Left cardiac atrium (tissue), 4 donors: ENCODE data around the gene FOXO6. TPM values are rescaled to one million over a fixed set of nuclear protein-coding genes. Genes with fewer than 3 reads are reported as not detected.

Experiments used
- ATAC-seq, 2 donors: fragments of 200-7000 bp; cut with Tn5 transposase; one replicate each; pipeline ENCODE4 v1.9.1; 2020; ENCODE audit warnings: mild to moderate bottlenecking in 2 of 2, moderate library complexity in 2 of 2
- DNase-seq: peaks from one replicate; pipeline ENCODE4 v3.0.0-alpha.2; 2020
- intact Hi-C, 2 donors: fragments of 100-400 bp; cut with DNase I; formaldehyde crosslinking; loops; one replicate each; pipeline versions ENCODE4 v1.14.1 to v1.15.1; 2022 to 2023
- long read RNA-seq: library from polyadenylated mRNA; unstranded; transcript quantifications from one replicate; pipeline ENCODE4 v2.0.0, GENCODE V29; 2021
- total RNA-seq, 2 donors: library from RNA; stranded (reverse); fragmentation: NEBNext Ultra II Directional; extraction: Animal tissue kit (Norgen Biotek cat#: 25700); gene quantifications; one replicate each; pipeline ENCODE4 v1.2.1, GENCODE V29; 2021
- donor health status: DM: no; HTN: yes; CAD: no.
- donor health status: DM: no; HTN: yes; CAD: no; lungs with severe emphysema.
- donor health status: DM: yes; HTN: yes; CAD: no.
- donor health status: Dilated cardiomyopathy.

The FOXO6 gene
- total RNA-seq: 1 to 10 TPM; 1.8 to 2.9 TPM
- long read RNA-seq: 0 reads

DNA sequence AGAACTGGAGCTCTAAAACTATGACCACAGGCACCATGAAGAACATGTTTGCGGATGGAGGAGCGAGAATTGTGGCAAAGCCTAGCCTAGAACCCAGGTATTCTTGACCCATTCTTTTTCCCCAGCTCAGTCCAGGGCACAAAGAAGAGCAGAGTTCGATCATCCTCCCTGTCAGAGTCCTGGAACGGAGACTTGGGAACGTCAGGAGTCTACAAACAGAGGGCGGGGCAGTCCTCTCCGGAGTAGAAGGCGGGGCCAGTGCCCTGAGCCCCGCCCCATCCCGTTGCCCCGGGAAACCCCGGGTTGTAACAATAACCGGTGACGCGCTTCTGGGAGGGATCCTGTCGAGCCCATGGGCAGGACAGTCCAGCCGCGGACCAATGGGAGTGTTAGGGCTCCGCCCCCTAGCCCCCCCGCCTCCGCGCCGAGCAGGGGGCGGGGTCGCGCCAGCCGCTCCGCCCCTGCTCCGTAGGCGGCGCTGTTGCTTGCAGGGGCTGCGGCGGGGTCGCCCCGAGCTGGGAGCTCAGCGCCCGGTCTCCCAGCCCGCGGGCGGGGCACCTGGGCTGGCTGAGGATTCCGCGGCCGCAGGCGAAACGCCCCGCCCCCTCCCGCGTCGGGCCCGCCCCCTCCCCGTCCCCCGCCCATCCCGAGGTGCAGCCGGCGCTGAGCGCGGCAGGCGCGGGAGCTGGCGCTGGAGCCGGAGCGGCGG is at the start of gene FOXO6:
Gene FOXO6 (plus strand): TSS at position 649 of the 709 bp plus-strand sequence.
- ATAC-seq (peak; percentile 91 to 92), DNase-seq (peak; percentile 99)
- intact Hi-C loops: no loop called here

DNA sequence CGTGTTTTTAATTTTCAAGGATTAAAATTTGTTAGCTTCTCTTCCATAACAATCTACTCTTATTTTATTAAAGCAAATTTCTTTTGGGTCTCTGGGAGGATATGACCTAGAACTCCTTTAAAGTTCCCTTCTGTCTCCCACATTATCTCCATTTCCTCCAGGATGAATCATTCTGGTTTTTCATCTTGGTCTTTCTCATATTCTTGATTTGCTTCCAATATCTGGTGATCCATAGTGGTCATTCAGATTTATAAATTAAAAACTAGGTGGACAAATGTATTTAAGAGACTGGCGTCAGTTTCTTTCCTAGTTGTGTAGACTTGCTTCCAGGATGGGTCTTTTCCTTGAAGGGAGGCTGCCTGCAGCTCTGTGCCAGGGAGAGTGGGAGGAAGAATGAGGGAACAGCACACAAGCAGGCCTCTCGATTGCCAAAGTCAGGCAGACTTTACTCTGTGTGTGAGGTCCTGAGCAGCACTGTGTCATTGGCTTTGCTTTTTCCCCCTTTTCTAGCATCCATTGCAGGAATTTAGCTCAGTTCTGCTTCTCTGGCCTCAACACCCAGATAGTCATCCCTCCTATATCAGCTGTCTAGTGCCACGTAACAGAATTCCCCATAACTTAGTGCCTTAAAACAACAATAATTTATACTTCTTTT is 48.1 kb upstream of the FOXO6 start:
- DNase-seq: no peak
- ATAC-seq: peak; percentile 53 to 79
- intact Hi-C loops: no loop called here

DNA sequence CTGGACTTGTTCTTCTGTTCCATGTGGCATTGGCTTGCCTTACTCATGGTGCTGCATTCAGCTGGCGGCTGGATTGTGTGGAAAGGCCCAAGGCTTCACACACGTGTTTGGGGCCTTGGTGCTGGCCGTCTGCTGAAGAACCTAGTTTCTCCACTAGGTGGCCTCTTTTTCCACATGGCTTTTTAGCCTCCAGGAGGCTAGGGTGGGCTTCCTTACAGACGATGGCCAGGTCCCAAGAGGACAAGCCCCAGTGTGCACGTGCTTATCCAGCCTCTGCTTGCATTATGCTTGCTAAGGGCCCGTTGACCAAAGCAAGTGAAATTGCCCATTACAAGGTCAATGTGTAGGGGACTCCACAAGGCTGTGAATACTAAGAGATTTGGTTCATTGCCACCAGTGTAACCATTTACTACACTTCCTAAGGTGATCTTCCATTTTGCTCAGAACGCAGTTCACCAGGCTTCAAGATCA is 47.5 kb upstream of the FOXO6 start:
- DNase-seq (peak; percentile 40), ATAC-seq (peak in 1 of 2 donors; percentile 54)
- intact Hi-C loops: no loop called here

DNA sequence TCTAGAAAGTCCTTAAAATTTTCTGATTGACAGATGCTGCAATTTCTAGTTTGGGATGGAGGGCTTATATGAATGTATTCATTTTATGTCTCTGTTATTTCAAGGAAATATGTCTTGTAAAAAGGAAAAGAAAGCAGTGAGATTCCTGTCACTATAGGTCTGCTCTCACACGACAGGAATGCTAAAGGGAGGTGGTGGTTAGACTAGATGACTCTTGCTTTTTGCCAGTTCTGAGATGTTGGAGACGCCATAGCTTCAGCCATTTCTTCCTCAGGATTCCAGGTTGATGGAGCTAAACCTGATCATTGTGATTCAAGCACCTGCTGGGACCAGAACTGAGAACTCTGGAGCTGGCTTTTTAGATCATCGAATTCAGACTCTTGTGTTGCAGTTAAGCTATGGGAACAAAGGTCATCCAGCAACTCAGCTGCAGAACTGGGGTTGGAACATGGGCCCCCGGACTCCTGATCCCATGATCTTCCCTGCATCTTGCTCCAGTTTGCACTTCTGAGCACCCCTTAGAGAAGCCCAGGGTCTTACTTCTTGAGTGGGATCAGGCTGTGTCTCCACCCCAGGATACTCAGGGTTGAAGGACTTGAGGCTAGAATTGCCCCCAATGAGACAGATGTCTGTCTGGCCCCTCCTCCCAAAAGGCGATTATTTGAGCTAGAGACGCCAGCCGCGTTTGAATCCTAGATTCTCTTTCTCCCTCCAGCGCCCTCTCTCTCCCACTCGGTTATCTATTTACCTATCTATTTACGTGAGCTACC is 46.7 kb upstream of the FOXO6 start:
- intact Hi-C loops: no loop called here
- ATAC-seq (no peak), DNase-seq (no peak)

DNA sequence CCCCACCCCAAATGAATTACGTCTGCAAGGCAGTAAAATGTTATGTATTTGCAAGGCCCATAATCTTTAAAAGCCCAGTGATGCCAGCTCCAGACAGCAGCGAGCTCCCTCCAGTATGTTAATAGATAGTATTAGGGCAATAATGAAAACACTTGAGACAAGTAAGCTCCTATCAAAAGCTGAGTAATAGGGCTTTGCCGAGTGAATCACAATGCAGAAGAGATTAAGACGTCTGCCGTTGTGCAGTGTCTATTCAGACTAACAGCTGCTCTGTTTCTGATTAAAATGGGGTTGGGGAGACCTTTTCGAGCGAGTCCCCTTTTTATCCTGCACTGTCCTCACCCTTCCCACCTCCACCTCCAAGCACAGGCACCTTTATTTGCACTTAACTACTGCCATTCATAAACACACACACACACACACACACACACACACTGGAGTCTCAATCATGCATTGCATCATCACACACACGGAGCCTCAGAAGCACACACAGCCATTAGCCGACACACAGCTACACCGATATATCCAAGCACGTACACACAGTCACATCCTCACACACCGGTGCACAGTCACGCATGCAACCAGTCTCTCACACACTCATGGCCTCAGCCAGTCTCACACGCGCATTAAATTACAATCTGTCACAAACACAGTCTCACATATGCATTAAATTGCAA is 46.0 kb upstream of the FOXO6 start:
- DNase-seq: no peak
- peak in 1 of 2 donors; percentile 45 for ATAC-seq
- intact Hi-C loops: no loop called here

DNA sequence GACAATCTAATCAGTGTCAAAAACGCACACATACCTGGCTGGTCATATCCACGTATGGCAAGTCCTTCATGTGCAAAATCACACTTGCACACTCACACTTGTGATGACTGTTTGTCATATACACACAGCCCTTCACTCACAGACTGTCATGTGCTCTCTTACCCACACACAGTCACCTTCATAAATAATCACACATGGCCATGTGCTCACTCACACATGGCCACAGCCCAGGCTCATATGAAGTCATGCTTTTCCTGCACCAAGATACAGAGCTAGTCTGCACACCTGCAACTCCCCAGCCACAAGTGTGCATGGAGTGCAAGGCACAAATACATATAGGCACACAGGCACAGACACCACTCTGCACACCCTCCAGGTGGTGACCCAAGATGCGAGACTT is 45.4 kb upstream of the FOXO6 start:
- intact Hi-C loops: no loop called here
- ATAC-seq (no peak), DNase-seq (no peak)

DNA sequence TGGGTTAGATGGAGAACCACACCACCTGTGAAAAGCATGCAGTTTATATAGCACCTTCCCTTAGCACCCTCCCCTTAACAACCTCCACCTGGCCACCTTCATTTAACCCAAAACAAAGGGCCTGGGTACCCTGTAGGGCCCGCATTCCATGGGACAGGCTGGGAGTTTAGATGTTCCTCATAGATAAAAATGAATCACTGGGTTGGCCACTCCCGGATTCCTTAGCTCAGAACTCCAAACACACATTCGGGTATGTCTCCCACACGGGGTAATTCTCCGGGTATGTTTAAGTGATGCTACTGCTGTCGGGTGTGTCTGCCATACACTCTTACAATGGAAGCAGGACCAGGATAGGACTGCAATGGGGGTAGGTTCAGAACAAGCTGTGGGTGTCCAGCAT is 43.9 kb upstream of the FOXO6 start:
- DNase-seq: no peak
- no peak for ATAC-seq
- intact Hi-C loops: no loop called here

DNA sequence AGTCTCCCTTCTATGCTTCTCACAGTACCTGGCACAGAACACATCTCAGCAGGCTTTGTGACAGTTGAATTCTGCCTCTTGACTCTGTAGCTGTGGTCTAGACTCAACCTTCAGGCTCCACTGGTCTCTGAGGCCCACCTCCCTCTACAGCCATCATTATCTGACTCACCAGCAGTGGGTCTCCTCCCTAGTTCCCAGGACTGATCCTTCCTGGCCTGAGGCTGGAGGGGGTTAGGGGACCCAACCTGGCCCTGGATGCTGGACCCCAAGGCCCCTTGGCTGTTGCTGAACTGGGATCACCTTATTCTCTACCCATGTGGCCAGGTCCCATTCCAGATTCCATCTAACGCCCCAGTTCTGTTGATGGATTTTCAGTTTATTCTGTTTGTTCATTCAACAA is 43.1 kb upstream of the FOXO6 start:
- intact Hi-C loops: no loop called here
- DNase-seq: no peak
- no peak for ATAC-seq

DNA sequence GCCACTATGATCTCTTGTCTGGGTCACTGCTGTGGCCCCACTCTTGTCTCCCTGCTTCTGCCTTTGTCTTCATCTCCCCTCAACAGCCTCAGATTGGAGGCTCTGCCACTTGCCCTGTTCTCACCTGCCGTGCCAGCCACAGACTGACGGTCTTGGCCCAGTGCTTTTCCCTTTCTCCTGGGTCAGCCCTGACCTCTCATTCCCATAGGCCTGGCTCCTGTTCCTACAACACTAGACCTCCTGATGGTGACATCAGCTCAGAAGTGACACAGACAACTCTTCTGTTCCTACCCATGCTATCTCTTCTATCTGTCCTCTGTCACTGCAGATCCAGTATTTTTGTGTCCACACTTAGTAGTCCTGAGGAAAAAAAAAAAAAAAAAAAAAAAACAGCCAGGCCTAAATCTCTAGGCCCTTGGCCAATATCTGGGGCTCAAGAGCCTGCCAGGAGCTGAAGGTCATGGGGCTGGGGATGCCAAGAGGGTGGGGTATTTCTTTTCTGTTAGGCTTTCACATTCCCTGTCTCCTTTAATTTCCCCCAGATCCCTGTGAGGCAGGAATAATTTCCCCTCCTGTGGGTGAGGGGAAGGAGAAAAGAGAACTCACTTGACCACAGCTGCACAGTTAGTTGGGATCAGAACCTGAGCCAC is 42.0 kb upstream of the FOXO6 start:
- intact Hi-C loops: no loop called here
- ATAC-seq: peak; percentile 39 to 60
- DNase-seq: no peak

DNA sequence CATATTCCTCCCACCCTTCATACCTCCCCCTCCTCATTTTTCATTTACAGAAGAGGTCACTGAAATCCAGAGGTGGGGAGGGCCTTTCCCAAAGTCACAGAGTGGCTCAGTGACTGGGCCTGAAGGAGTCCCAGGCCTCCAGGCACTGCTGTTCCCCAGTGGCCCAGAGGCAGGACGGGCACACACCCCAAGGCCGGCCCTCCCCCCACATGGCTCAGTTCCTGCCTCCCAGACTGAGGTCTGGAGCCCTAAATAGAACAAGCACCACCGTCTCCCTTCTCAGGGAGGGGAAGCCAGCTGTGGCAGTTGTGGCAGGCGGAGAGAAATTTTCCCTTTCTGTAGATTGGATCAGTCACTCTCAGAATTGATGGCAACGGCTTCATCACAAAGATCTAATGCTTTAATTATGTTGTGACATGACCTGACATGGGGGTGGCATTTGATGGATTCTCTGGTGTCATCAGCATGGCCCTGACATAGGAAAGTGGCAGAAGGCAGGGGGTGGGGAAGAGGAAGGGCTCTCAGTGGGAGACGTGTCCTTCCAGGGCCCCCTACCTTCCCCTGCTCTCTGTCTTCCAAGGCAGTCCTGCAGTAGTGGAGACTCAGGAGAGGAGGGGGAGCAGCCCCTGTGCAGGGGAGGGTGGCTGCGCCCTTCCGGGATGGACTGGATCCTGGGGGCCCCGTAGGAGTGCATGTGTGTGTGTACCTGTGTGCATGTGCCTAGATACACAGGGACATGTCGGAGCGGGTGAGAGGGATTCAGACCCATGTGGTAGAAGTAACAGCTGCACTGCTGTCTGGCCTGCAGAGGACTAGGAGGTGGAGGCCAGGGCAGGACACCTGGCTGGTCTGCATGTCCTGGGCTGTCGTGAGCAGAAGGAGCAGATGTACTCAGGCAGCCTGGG is 41.2 kb upstream of the FOXO6 start:
- intact Hi-C loops: no loop called here
- DNase-seq (peak; percentile 46), ATAC-seq (peak; percentile 80 to 85)

DNA sequence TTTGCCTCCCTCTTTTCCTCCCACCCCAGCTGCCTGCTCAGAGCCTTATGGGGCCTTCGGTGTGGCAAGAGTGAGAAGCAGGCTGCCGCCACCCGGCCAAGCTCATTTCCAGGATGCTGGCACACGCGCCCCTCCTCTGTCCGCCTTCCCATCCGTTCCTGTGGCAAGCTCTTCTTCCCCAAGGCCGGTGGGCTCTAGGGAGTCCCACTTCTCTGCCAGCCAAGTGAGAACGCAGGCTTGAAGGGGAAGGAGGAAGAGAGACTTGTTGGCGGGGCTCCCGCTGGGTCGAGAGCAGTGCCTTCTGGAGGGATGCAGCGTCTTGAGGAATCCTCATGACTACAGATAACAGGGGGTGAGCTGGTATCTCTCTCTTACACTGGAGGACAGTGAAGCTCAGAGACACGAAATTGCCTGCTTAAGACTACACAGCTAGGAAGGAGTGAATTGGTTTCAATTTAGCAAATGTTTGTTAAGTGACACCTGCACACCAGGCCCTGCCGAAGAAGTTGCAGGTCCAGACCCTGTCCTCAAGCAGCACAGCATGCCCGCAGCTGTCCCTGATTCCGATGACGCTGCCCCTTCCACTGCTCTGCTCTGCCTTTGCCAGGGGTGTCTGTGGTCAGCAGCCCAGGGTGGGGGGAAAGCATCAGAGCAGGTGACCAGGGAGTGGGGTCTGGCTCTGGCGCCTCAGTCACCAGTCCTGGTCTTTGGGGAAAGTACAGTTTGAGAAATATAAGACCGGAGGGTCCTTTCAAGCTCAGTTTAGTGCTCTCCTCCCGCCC is 40.1 kb upstream of the FOXO6 start:
- ATAC-seq (no peak), DNase-seq (no peak)
- intact Hi-C loops: no loop called here

DNA sequence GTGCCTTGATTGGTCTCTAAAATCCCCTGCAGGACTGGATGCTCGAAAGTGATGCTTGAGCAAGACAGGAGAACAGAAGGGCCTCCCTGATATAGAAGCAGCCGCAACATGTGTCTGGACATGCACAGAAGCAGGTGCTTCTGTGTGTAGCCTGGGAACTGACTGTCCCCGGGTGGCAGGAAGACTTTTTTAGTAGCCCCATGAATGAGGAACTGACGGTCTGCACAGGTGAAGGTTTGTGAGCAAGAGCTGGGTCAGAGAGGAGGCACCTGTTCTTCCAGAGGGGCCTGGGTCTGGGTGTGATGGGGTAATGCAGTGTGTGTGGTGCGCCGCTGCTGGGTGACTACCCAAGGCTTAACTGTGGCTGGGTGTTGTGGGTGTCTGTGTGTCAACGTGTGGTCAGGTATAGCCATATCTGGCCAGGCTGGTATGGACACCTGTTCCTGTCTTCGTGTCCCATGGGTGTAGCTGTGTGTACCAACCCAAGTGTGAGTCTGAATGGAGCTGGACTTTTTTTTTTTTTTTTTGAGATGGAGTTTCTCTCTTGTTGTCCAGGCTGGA is 39.1 kb upstream of the FOXO6 start:
- DNase-seq: no peak
- intact Hi-C loops: loop anchor here in 1 of 2 donors (2.0 kb wide), 1 partner anchor 95 kb away; no protein-coding TSS in a partner anchor
- ATAC-seq: no peak

DNA sequence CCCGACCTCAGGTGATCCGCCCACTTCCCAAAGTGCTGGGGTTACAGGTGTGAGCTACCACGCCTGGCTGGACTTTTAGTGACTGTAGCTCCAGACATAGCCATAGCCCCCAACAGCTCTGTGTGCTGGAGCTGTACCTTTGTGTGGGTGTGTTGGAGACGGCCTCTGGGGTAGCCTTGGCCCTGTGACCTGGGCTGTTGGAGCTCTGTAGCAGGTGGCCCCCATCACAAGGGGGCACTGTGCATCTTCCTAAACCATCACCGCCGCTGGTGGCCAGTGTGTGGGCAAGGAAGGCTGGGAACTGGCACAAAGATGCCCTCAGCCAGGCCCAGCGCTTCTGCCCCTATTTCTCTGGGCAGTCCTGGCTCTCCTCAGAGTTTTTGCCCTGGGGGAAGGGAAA is 38.4 kb upstream of the FOXO6 start:
- DNase-seq (no peak), ATAC-seq (peak; percentile 51 to 62)
- intact Hi-C loops: loop anchor here in 1 of 2 donors (2.0 kb wide), 1 partner anchor 94 kb away; no protein-coding TSS in a partner anchor

DNA sequence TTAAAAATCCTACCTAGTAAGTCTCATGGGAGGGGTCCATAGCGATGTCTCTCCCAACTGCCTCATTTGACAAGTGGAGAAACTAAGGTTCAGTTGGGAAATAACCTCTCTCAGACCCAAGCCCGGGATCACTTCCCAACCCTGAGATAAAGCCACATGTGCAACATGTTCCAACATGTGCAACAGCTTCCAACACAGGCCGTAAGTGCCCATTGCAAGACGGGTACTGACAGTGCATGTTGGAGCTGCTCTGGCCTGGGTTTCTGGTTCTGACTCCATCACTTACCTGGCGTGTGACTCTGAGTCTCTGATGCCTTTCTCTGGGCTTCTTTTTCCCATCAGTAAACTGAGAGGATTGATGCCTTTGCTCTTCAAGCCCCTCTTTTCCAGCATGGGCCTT is 38.0 kb upstream of the FOXO6 start:
- ATAC-seq: no peak
- intact Hi-C loops: loop anchor here in 1 of 2 donors (2.0 kb wide), 1 partner anchor 94 kb away; no protein-coding TSS in a partner anchor
- DNase-seq: no peak

DNA sequence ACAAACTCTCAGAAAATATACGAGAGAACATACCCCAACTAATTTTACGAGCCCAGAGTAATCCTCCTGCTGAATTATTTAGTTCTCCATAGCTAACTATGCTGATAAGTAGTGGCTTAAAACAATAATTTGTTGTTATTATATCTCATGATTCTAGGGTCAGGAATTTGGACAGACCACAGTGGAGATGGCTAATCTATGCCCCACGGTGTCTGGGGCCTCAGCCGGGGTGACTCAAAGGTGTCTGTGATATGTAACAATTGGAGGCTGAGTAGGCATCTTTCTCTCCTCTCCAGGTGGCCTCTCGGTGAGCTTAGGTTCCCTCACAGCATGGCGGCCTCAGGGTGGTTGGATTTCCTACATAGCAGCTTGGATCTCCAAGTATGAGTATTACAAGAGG is 35.4 kb upstream of the FOXO6 start:
- intact Hi-C loops: loop anchor here in 1 of 2 donors (2.0 kb wide), 1 partner anchor 91 kb away; no protein-coding TSS in a partner anchor

DNA sequence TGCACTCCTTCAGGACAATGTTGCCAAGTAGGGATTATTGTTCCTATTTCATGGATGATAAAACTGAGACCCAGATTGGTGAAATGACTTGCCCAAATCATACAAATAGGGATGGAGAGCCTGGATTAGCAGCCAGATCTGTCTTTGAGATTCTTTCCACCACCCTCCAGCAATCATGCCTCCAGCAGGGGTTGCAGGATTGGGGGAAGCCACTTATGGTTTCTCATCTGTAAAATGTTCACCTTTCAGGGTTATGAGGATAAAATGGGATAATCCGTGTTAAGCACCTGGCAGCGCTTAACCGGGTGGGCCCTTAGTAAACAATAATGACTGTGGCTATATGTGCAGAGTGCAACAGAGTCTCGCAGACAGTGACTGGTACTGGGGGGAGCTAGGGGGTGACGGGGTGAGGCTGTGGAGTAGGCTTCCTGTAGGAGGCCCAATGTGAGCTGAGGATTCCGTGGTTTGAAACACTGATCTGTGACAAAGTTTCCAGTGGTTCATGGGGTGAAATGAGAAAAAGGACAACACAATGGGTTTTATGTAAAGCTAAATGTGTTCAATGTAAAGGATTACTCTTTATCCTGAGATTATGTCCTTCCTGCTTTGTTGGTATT is 33.7 kb upstream of the FOXO6 start:
- ATAC-seq (no peak), DNase-seq (no peak)
- intact Hi-C loops: no loop called here

More for the DNA sequence above, 35.4 kb upstream of the FOXO6 start:
- ATAC-seq (no peak), DNase-seq (no peak)
